Measurements from ENCODE around the gene SRSF9.

DNA sequence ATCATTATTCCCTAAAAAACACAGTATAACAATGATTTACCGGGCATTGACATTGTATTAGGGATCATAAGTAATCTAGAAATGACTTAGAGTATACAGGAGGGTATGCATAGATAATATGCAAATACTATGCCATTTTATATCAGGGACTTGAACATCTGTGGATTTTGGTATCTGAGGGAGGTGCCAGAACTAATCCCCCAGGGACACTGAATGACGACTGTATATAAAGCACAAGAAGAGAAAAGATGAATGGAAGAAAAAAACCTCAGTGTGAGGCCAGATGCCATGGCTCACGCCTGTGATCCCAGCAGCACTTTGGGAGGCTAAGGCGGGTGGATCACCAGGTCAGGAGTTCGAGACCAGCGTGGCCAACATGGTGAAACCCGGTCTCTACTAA is 57.1 kb downstream of the SRSF9 start:
- TF ChIP-seq CTCF (IDR thresholded peaks at IDR 0.05) (no peak), EZH2 (IDR thresholded peaks at IDR 0.05; ENCODE audit: borderline replicate concordance, insufficient read depth, low read depth, low read length, poor library complexity, severe bottlenecking) (no peak)
